Smooth muscle cell (in vitro differentiated cells): Measurements from ENCODE around the gene UBAC2. TPM values are rescaled to one million over a fixed set of nuclear protein-coding genes. Genes with fewer than 3 reads are reported as not detected.
A peak's percentile ranks its signal among the peaks of the same experiment; 100 is the strongest.

Experiments used
- DNase-seq: peaks from one replicate; lab custom pipeline; 2025; ENCODE audit not compliant: unreplicated experiment; lab: John Stamatoyannopoulos, UW
- H2AFZ ChIP-seq: fragments of 200-600 bp; sonication (generic); 2 replicates; pipeline ENCODE4 v1.6.0; 2016; ENCODE audit warnings: antibody characterized with exemption, low read depth, mild to moderate bottlenecking
- H3F3A ChIP-seq: fragments of 200-600 bp; sonication (generic); 2 replicates; pipeline ENCODE4 v1.6.0; 2017; ENCODE audit warnings: antibody characterized with exemption, low read depth
- H3K27ac ChIP-seq: fragments of 200-600 bp; sonication (generic); 2 replicates; pipeline ENCODE4 v1.5.1; 2016; ENCODE audit warnings: low read depth, mild to moderate bottlenecking
- H3K27me3 ChIP-seq: fragments of 200-600 bp; sonication (generic); 2 replicates; pipeline ENCODE4 v1.6.1; 2016; ENCODE audit warnings: low read depth, mild to moderate bottlenecking
- H3K36me3 ChIP-seq: fragments of 200-600 bp; sonication (generic); 2 replicates; pipeline ENCODE4 v1.5.1; 2016; ENCODE audit warnings: low read depth
- H3K4me1 ChIP-seq: fragments of 200-600 bp; sonication (generic); 2 replicates; pipeline ENCODE4 v1.5.1; 2016; ENCODE audit warnings: low read depth
- H3K4me2 ChIP-seq: fragments of 200-600 bp; sonication (generic); 2 replicates; pipeline ENCODE4 v1.6.0; 2016; ENCODE audit warnings: mild to moderate bottlenecking
- H3K4me3 ChIP-seq: fragments of 200-600 bp; sonication (generic); 2 replicates; pipeline ENCODE4 v1.5.1; 2016; ENCODE audit warnings: mild to moderate bottlenecking
- H3K79me2 ChIP-seq: fragments of 200-600 bp; sonication (generic); 2 replicates; pipeline ENCODE4 v1.6.0; 2016; ENCODE audit warnings: low read depth, mild to moderate bottlenecking
- H3K9ac ChIP-seq: fragments of 200-600 bp; sonication (generic); 2 replicates; pipeline ENCODE4 v1.6.0; 2016; ENCODE audit warnings: low read depth
- H3K9me3 ChIP-seq: fragments of 200-600 bp; sonication (generic); replicated peaks from 2 replicates; pipeline ENCODE4 v1.5.1; 2016; ENCODE audit warnings: low read depth
- H4K20me1 ChIP-seq: fragments of 200-600 bp; sonication (generic); 2 replicates; pipeline ENCODE4 v1.6.0; 2016; ENCODE audit warnings: low read depth
- WGBS: methylation state at CpG from one replicate; pipeline ENCODE4 v1.1.7; 2016; ENCODE audit warnings: low lambda C conversion rate; 5-methylcytosine and 5-hydroxymethylcytosine counted together
- polyA plus RNA-seq: library from polyadenylated mRNA; unstranded; fragments of >200 nt; fragmentation: Nextera tagmentation; extraction: Ambion mirVana; gene quantifications from 2 replicates; pipeline ENCODE4 v1.2.1, GENCODE V29; 2016
- total RNA-seq: library from RNA; depleted of rRNA; stranded (reverse); fragments of >200 nt; gene quantifications from 2 replicates; pipeline ENCODE4 v1.2.3, GENCODE V29; 2014
- TF ChIP-seq, protein P1 (sequence below): fragments of 200-600 bp; sonication (generic); IDR thresholded peaks from 2 replicates; pipeline ENCODE4 v1.5.1; 2017; ENCODE audit warnings: borderline replicate concordance, mild to moderate bottlenecking, antibody characterized with exemption; ENCODE audit not compliant: insufficient read depth, poor library complexity, severe bottlenecking

Gene UBAC2
- total and polyA plus RNA-seq, 2 experiments from 2014 or later = 58.4 to 74.0 TPM

DNA sequence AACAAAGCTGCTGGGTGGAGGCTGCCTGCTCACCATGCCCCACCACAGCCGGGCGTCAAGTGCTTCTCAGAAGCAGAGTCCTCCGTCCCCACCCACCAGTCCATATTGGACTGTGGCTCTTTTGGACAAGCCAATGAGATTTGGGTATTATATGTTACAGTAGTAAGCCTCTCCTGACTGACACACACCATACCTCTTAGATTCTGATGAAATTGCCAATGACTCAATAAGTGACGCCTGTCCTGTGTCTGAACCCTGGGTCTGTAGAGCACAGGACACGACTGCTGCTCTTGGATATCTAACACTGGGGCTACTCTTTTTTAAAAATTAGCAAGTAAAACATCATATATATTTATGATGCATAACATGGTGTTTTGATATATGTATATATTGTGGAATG is 44.8 kb upstream of the UBAC2 start:
- H3K9ac ChIP-seq = no peak overlapping the region
- WGBS = 97% methylated on average over 5 of the region's 5 CpGs
- TF ChIP-seq, protein P1, sequence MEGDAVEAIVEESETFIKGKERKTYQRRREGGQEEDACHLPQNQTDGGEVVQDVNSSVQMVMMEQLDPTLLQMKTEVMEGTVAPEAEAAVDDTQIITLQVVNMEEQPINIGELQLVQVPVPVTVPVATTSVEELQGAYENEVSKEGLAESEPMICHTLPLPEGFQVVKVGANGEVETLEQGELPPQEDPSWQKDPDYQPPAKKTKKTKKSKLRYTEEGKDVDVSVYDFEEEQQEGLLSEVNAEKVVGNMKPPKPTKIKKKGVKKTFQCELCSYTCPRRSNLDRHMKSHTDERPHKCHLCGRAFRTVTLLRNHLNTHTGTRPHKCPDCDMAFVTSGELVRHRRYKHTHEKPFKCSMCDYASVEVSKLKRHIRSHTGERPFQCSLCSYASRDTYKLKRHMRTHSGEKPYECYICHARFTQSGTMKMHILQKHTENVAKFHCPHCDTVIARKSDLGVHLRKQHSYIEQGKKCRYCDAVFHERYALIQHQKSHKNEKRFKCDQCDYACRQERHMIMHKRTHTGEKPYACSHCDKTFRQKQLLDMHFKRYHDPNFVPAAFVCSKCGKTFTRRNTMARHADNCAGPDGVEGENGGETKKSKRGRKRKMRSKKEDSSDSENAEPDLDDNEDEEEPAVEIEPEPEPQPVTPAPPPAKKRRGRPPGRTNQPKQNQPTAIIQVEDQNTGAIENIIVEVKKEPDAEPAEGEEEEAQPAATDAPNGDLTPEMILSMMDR = no peak
- no peak overlapping the region for H3K27ac ChIP-seq
- H3K36me3 ChIP-seq = no peaks in the 10 kb centered on the region
- no peak for DNase-seq
- H3K9me3 ChIP-seq = no peaks in the 10 kb centered on the region
- no peaks in the 10 kb centered on the region for H3K79me2 ChIP-seq
- H3F3A ChIP-seq = no peaks in the 10 kb centered on the region
- no peaks in the 10 kb centered on the region for H4K20me1 ChIP-seq
- H3K4me2 ChIP-seq = no peak overlapping the region
- H3K4me1 ChIP-seq = no peaks in the 10 kb centered on the region
- no peak overlapping the region for H3K4me3 ChIP-seq
- no peak overlapping the region for H2AFZ ChIP-seq
- no peaks in the 10 kb centered on the region for H3K27me3 ChIP-seq

DNA sequence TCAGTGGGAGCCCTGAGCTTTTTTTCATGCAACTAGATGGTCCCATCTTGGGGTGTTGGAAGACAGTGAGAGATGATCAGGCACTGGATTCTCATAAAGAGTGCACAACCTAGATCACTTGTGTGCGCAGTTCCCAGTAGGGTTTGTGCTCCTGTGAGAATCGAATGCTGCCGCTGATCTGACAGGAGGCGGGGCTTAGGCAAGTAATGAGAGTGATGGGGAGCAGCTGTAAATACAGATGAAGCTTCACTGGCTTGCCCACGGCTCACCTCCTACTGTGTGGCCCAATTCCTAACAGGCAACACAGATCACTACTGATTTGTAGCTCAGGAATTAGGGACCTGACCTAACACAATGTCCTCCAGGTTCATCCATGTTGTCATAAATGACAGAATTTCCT is 43.6 kb upstream of the UBAC2 start:
- no peak overlapping the region for H3K4me2 ChIP-seq
- H3K4me3 ChIP-seq = no peak overlapping the region
- no peak overlapping the region for H3K27ac ChIP-seq
- H3K9ac ChIP-seq = no peak overlapping the region
- H3K9me3 ChIP-seq = no peaks in the 10 kb centered on the region
- no peaks in the 10 kb centered on the region for H3K79me2 ChIP-seq
- H3K36me3 ChIP-seq = no peaks in the 10 kb centered on the region
- WGBS = 79% methylated on average over 5 of the region's 5 CpGs
- DNase-seq = no peak
- H3F3A ChIP-seq = no peaks in the 10 kb centered on the region
- no peaks in the 10 kb centered on the region for H3K4me1 ChIP-seq
- no peak overlapping the region for H2AFZ ChIP-seq
- H3K27me3 ChIP-seq = no peaks in the 10 kb centered on the region
- H4K20me1 ChIP-seq = no peaks in the 10 kb centered on the region
- TF ChIP-seq, protein P1 = no peak

DNA sequence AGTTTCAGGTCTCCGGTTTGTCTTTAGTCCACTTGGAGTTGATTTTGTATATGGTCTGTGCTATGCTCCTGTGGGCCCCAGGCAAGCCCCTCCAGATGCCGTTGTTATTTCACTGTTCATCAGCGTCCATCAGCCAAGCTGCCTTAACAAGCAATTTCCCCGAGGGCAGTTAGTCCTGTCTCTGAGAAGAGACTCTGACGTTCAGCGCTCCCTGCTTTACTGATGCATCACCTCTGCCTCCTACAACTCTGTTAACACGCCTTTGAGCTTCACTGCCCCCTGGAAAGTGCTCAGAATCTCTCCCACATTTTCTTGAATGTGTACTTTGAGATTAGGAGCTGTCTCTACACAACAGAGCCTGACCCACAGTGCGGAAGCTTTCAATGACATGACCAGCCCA is 41.8 kb upstream of the UBAC2 start:
- Histone ChIP-seq H3K4me1 (no peaks in the 10 kb centered on the region), H3K79me2 (no peaks in the 10 kb centered on the region), H3K36me3 (no peaks in the 10 kb centered on the region), H4K20me1 (no peaks in the 10 kb centered on the region), H3K4me3 (no peak overlapping the region), H3K9me3 (no peaks in the 10 kb centered on the region), H3K9ac (no peak overlapping the region), H3F3A (no peaks in the 10 kb centered on the region), H3K4me2 (no peak overlapping the region), H2AFZ (no peak overlapping the region), H3K27me3 (no peaks in the 10 kb centered on the region), H3K27ac (peak overlapping the region; percentile 34)
- 46% methylated on average over 8 of the region's 8 CpGs for WGBS
- DNase-seq = no peak
- TF ChIP-seq, protein P1 = no peak

DNA sequence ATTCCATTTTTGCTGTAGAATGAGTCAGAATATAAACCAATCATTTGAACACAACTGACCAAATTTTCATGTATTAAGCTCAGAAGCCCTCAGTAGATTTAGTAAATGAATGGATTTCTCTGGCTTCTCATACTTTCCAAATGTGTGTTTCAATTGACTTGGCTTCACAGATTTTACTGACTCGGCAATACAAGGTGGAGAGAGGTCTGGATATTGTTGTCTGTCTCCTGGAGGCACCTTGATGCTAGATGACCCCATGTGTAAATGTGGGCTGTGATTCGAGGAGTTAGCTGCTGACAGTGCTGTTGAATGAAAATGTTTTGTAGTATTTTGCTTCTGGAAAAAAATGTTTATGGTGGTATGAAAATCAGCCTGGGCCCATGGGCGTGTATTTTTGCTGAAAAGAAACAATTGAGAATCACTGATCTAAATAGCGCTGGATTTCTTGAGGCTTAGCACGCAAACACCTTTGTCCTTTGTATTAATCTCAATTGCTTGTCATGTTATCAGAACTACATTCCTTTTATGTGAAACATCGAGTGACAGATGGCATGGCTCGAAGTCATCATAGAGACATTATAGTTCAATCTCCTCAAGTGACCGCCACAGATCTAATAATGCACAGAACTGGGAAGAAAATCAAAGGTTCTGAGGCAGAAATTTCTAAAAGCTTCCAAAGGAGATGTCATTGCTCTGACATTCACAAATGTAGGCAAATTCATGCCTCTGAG is 41.2 kb upstream of the UBAC2 start:
- Histone ChIP-seq H3K4me3 (no peak overlapping the region), H3K9ac (no peak overlapping the region), H3K4me1 (no peaks in the 10 kb centered on the region), H3K27me3 (no peaks in the 10 kb centered on the region), H3K36me3 (no peaks in the 10 kb centered on the region), H4K20me1 (no peaks in the 10 kb centered on the region), H3K79me2 (no peaks in the 10 kb centered on the region), H3F3A (no peaks in the 10 kb centered on the region), H3K9me3 (no peaks in the 10 kb centered on the region), H3K4me2 (no peak overlapping the region), H2AFZ (no peak overlapping the region), H3K27ac (peak overlapping the region; percentile 34)
- TF ChIP-seq, protein P1 = no peak
- 81% methylated on average over 8 of the region's 8 CpGs for WGBS
- DNase-seq = no peak
